GM23338 (cell line): ENCODE data around the gene COL21A1. TPM values are rescaled to one million over a fixed set of nuclear protein-coding genes. Genes with fewer than 3 reads are reported as not detected.

Experiments used
- ATAC-seq: fragments of 200-7000 bp; cut with Tn5 transposase; 3 replicates; pipeline ENCODE4 v1.9.1; 2020
- DNase-seq: peaks from one replicate; pipeline ENCODE4 v3.0.0-alpha.2; 2015; ENCODE audit warnings: low spot score
- H2AFZ ChIP-seq: fragments of 200-600 bp; sonication (generic); 2 replicates; pipeline ENCODE4 v1.8.0; 2016; ENCODE audit warnings: antibody characterized with exemption, mild to moderate bottlenecking, moderate library complexity
- H3F3A ChIP-seq: fragments of 200-600 bp; sonication (generic); replicated peaks from 2 replicates; pipeline ENCODE4 v1.8.0; 2017; ENCODE audit warnings: antibody characterized with exemption, mixed run types, low read depth
- H3K27ac ChIP-seq: fragments of 200-600 bp; sonication (generic); 2 replicates; pipeline ENCODE4 v1.6.1; 2016; ENCODE audit warnings: low read depth
- H3K27me3 ChIP-seq: fragments of 200-600 bp; sonication (generic); 2 replicates; pipeline ENCODE4 v1.8.0; 2016; ENCODE audit warnings: mild to moderate bottlenecking, mixed run types, moderate library complexity; ENCODE audit not compliant: insufficient read depth
- H3K36me3 ChIP-seq: fragments of 200-600 bp; sonication (generic); 2 replicates; pipeline ENCODE4 v1.8.0; 2016; ENCODE audit warnings: mild to moderate bottlenecking; ENCODE audit not compliant: insufficient read depth
- H3K4me1 ChIP-seq: fragments of 200-600 bp; sonication (generic); 2 replicates; pipeline ENCODE4 v1.8.0; 2016; ENCODE audit warnings: mild to moderate bottlenecking, moderate library complexity; ENCODE audit not compliant: insufficient read depth
- H3K4me2 ChIP-seq: fragments of 200-600 bp; sonication (generic); 2 replicates; pipeline ENCODE4 v1.7.1; 2017; ENCODE audit warnings: mixed run types
- H3K4me3 ChIP-seq: fragments of 200-600 bp; sonication (generic); 2 replicates; pipeline ENCODE4 v1.6.1; 2016; ENCODE audit warnings: mixed run types
- H3K79me2 ChIP-seq: fragments of 200-600 bp; sonication (generic); replicated peaks from 2 replicates; pipeline ENCODE4 v1.8.0; 2017; ENCODE audit warnings: mild to moderate bottlenecking; ENCODE audit not compliant: insufficient read depth
- H3K9me2 ChIP-seq: fragments of 200-600 bp; sonication (generic); 2 replicates; pipeline ENCODE4 v1.8.0; 2017; ENCODE audit not compliant: insufficient read depth
- H4K20me1 ChIP-seq: fragments of 200-600 bp; sonication (generic); replicated peaks from 2 replicates; pipeline ENCODE4 v1.8.0; 2017; ENCODE audit warnings: mild to moderate bottlenecking; ENCODE audit not compliant: insufficient read depth
- H3K27ac Mint-ChIP-seq: 2 replicates; pipeline ENCODE4 v1.8.0; 2020; ENCODE audit warnings: inconsistent platforms, mild to moderate bottlenecking, moderate library complexity, mixed read lengths
- H3K27me3 Mint-ChIP-seq: 3 replicates; pipeline ENCODE4 v1.8.0; 2022; ENCODE audit warnings: low read depth, mild to moderate bottlenecking, moderate library complexity, mixed read lengths, inconsistent platforms; ENCODE audit not compliant: insufficient read depth, poor library complexity
- H3K36me3 Mint-ChIP-seq: 3 replicates; pipeline ENCODE4 v1.8.0; 2021; ENCODE audit warnings: low read depth, mild to moderate bottlenecking, inconsistent platforms, moderate library complexity, mixed read lengths
- H3K4me1 Mint-ChIP-seq: 3 replicates; pipeline ENCODE4 v1.8.0; 2020; ENCODE audit warnings: mild to moderate bottlenecking, inconsistent platforms, mixed read lengths
- H3K4me3 Mint-ChIP-seq: 3 replicates; pipeline ENCODE4 v1.8.0; 2021; ENCODE audit warnings: moderate library complexity, mild to moderate bottlenecking, inconsistent platforms, mixed read lengths
- H3K9me3 Mint-ChIP-seq: 3 replicates; pipeline ENCODE4 v1.8.0; 2020; ENCODE audit warnings: moderate library complexity, mild to moderate bottlenecking, inconsistent platforms, mixed read lengths
- CREB1 ChIP-seq: fragments of 250-450 bp; sonication (Bioruptor Pico); IDR thresholded peaks from 2 replicates; pipeline ENCODE4 v1.5.0; 2020; ENCODE audit warnings: low read depth, mild to moderate bottlenecking, moderate library complexity
- EZH2phosphoT487 ChIP-seq: fragments of 200-600 bp; sonication (generic); IDR thresholded peaks from one replicate; pipeline ENCODE4 v1.8.1; 2018; ENCODE audit warnings: antibody characterized with exemption; ENCODE audit not compliant: unreplicated experiment
- NANOG ChIP-seq: IDR thresholded peaks from 2 replicates; pipeline ENCODE4 v1.6.1; 2016; ENCODE audit warnings: antibody characterized with exemption, borderline replicate concordance
- POLR2AphosphoS5 ChIP-seq: IDR thresholded peaks from 2 replicates; pipeline ENCODE4 v1.6.1; 2016; ENCODE audit warnings: antibody characterized with exemption, low read depth
- STAT1 ChIP-seq: IDR thresholded peaks from one replicate; pipeline ENCODE4 v1.6.1; 2016; ENCODE audit warnings: antibody characterized with exemption; ENCODE audit not compliant: unreplicated experiment
- ZNF331 ChIP-seq: fragments of 250-450 bp; sonication (Bioruptor Pico); IDR thresholded peaks from 2 replicates; pipeline ENCODE4 v1.5.0; 2020; ENCODE audit warnings: low read depth, mild to moderate bottlenecking, moderate library complexity
- polyA plus RNA-seq: library from polyadenylated mRNA; unstranded; fragments of >200 nt; fragmentation: Nextera tagmentation; extraction: Ambion mirVana; gene quantifications from 2 replicates; pipeline ENCODE4 v1.2.1, GENCODE V29; 2016
- total RNA-seq: library from RNA; depleted of rRNA; stranded (reverse); fragments of >200 nt; shearing (Covaris generic); gene quantifications from 2 replicates; pipeline ENCODE4 v1.2.3, GENCODE V29; 2014
- TF ChIP-seq, protein P1 (sequence below): IDR thresholded peaks from 2 replicates; pipeline ENCODE4 v1.6.1; 2016; ENCODE audit warnings: antibody characterized with exemption
- TF ChIP-seq, protein P2 (sequence below): IDR thresholded peaks from one replicate; pipeline ENCODE4 v1.6.1; 2018; ENCODE audit warnings: antibody characterized with exemption; ENCODE audit not compliant: unreplicated experiment
- TF ChIP-seq, protein P3 (sequence below): fragments of 250-450 bp; sonication (Bioruptor Pico); IDR thresholded peaks from 2 replicates; pipeline ENCODE4 v1.5.0; 2020; ENCODE audit warnings: mild to moderate bottlenecking, moderate library complexity
- TF ChIP-seq, protein P4 (sequence below), 2 experiments: fragments of 200-600 bp in 1 of 2; sonication (generic) in 1 of 2; conservative IDR thresholded peaks; 2 replicates each; pipeline versions ENCODE4 v1.5.1 to v1.6.1; 2016 to 2017; ENCODE audit warnings: antibody characterized with exemption in 2 of 2, low read depth in 2 of 2, mild to moderate bottlenecking in 2 of 2, moderate library complexity in 1 of 2

Gene COL21A1
- total and polyA plus RNA-seq, 2 experiments from 2014 or later: 5.0 to 6.2 TPM

DNA sequence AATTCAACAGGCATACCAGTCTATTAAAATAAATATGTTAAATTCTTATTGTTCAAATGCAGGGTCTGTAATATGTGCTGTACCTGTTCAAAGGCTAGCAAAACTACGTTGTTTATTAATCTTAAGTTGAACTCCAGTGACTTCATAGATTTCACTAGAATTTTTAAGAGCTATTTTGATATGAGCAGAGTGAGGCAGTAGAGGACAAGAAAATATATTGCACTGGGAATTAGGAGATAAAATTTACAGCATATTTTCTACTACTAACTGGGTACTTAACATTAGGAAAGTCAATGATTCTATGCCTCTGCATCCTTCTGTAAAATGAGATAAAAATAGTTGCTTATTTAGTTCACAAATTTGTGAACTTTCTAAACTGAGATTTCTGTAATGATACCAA, 209.8 kb downstream of the COL21A1 start (continued):
- TF ChIP-seq, protein P1, sequence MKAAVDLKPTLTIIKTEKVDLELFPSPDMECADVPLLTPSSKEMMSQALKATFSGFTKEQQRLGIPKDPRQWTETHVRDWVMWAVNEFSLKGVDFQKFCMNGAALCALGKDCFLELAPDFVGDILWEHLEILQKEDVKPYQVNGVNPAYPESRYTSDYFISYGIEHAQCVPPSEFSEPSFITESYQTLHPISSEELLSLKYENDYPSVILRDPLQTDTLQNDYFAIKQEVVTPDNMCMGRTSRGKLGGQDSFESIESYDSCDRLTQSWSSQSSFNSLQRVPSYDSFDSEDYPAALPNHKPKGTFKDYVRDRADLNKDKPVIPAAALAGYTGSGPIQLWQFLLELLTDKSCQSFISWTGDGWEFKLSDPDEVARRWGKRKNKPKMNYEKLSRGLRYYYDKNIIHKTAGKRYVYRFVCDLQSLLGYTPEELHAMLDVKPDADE: no peak
- TF ChIP-seq, protein P2, sequence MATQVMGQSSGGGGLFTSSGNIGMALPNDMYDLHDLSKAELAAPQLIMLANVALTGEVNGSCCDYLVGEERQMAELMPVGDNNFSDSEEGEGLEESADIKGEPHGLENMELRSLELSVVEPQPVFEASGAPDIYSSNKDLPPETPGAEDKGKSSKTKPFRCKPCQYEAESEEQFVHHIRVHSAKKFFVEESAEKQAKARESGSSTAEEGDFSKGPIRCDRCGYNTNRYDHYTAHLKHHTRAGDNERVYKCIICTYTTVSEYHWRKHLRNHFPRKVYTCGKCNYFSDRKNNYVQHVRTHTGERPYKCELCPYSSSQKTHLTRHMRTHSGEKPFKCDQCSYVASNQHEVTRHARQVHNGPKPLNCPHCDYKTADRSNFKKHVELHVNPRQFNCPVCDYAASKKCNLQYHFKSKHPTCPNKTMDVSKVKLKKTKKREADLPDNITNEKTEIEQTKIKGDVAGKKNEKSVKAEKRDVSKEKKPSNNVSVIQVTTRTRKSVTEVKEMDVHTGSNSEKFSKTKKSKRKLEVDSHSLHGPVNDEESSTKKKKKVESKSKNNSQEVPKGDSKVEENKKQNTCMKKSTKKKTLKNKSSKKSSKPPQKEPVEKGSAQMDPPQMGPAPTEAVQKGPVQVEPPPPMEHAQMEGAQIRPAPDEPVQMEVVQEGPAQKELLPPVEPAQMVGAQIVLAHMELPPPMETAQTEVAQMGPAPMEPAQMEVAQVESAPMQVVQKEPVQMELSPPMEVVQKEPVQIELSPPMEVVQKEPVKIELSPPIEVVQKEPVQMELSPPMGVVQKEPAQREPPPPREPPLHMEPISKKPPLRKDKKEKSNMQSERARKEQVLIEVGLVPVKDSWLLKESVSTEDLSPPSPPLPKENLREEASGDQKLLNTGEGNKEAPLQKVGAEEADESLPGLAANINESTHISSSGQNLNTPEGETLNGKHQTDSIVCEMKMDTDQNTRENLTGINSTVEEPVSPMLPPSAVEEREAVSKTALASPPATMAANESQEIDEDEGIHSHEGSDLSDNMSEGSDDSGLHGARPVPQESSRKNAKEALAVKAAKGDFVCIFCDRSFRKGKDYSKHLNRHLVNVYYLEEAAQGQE: no peak

DNA sequence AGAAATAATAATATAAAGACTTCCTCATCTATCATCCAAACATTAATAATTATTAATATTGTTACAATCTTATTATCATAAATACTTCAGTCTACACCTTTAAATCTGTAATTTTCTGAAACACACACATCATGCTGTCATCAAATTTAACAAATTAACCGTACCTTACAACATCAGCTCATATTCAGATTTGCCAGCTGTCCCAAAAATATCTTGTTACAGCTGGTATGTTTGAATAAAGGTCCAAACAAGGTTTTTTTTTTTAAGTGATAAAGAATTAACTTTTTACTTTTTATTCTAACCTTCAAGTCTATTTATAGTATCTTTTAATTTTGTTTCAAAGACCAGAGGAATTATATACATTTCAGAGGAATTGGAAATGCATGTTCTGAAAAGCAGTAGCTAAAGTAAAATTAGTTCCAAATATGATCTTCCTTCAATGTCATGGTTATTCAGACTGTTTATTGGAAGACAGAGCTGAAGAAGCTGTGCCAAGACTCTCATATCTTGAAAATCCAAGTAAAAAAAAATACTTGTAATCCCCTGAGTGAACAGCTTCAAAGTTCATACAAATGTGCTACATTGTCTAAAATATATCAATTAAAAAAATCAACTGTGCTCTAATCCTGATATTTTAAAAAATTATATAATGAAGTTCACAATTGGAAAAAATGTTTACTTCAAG, 210.3 kb downstream of the COL21A1 start:
- DNase-seq (no peak), ATAC-seq (no peak)
- Mint-ChIP-seq H3K4me1 (no peaks in the 10 kb centered on the region), H3K27me3 (no peaks in the 10 kb centered on the region), H3K9me3 (no peaks in the 10 kb centered on the region), H3K36me3 (no peaks in the 10 kb centered on the region), H3K4me3 (no peak overlapping the region), H3K27ac (no peak overlapping the region)
- no peak overlapping the region for H3K27ac ChIP-seq
- no peaks in the 10 kb centered on the region for H3K27me3 ChIP-seq
- H2AFZ ChIP-seq: no peak overlapping the region
- H4K20me1 ChIP-seq: no peaks in the 10 kb centered on the region
- no peak overlapping the region for H3K4me3 ChIP-seq
- H3K4me2 ChIP-seq: no peak overlapping the region
- no peaks in the 10 kb centered on the region for H3K4me1 ChIP-seq
- no peaks in the 10 kb centered on the region for H3F3A ChIP-seq
- no peaks in the 10 kb centered on the region; the same call in 1 of the 2 replicates for H3K9me2 ChIP-seq
- no peaks in the 10 kb centered on the region for H3K79me2 ChIP-seq
- H3K36me3 ChIP-seq: no peaks in the 10 kb centered on the region
- TF ChIP-seq CREB1 (no peak), STAT1 (no peak), POLR2AphosphoS5 (no peak), EZH2phosphoT487 (no peak), ZNF331 (CRISPR knock-in tag) (no peak), NANOG (no peak)
- TF ChIP-seq, protein P1: no peak
- TF ChIP-seq, protein P3, sequence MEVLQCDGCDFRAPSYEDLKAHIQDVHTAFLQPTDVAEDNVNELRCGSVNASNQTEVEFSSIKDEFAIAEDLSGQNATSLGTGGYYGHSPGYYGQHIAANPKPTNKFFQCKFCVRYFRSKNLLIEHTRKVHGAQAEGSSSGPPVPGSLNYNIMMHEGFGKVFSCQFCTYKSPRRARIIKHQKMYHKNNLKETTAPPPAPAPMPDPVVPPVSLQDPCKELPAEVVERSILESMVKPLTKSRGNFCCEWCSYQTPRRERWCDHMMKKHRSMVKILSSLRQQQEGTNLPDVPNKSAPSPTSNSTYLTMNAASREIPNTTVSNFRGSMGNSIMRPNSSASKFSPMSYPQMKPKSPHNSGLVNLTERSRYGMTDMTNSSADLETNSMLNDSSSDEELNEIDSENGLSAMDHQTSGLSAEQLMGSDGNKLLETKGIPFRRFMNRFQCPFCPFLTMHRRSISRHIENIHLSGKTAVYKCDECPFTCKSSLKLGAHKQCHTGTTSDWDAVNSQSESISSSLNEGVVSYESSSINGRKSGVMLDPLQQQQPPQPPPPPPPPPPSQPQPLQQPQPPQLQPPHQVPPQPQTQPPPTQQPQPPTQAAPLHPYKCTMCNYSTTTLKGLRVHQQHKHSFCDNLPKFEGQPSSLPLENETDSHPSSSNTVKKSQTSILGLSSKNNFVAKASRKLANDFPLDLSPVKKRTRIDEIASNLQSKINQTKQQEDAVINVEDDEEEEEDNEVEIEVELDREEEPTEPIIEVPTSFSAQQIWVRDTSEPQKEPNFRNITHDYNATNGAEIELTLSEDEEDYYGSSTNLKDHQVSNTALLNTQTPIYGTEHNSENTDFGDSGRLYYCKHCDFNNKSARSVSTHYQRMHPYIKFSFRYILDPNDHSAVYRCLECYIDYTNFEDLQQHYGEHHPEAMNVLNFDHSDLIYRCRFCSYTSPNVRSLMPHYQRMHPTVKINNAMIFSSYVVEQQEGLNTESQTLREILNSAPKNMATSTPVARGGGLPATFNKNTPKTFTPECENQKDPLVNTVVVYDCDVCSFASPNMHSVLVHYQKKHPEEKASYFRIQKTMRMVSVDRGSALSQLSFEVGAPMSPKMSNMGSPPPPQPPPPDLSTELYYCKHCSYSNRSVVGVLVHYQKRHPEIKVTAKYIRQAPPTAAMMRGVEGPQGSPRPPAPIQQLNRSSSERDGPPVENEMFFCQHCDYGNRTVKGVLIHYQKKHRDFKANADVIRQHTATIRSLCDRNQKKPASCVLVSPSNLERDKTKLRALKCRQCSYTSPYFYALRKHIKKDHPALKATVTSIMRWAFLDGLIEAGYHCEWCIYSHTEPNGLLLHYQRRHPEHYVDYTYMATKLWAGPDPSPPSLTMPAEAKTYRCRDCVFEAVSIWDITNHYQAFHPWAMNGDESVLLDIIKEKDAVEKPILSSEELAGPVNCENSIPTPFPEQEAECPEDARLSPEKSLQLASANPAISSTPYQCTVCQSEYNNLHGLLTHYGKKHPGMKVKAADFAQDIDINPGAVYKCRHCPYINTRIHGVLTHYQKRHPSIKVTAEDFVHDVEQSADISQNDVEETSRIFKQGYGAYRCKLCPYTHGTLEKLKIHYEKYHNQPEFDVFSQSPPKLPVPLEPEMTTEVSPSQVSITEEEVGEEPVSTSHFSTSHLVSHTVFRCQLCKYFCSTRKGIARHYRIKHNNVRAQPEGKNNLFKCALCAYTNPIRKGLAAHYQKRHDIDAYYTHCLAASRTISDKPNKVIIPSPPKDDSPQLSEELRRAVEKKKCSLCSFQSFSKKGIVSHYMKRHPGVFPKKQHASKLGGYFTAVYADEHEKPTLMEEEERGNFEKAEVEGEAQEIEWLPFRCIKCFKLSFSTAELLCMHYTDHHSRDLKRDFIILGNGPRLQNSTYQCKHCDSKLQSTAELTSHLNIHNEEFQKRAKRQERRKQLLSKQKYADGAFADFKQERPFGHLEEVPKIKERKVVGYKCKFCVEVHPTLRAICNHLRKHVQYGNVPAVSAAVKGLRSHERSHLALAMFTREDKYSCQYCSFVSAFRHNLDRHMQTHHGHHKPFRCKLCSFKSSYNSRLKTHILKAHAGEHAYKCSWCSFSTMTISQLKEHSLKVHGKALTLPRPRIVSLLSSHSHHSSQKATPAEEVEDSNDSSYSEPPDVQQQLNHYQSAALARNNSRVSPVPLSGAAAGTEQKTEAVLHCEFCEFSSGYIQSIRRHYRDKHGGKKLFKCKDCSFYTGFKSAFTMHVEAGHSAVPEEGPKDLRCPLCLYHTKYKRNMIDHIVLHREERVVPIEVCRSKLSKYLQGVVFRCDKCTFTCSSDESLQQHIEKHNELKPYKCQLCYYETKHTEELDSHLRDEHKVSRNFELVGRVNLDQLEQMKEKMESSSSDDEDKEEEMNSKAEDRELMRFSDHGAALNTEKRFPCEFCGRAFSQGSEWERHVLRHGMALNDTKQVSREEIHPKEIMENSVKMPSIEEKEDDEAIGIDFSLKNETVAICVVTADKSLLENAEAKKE (CRISPR knock-in tag): no peak
- TF ChIP-seq, protein P4, sequence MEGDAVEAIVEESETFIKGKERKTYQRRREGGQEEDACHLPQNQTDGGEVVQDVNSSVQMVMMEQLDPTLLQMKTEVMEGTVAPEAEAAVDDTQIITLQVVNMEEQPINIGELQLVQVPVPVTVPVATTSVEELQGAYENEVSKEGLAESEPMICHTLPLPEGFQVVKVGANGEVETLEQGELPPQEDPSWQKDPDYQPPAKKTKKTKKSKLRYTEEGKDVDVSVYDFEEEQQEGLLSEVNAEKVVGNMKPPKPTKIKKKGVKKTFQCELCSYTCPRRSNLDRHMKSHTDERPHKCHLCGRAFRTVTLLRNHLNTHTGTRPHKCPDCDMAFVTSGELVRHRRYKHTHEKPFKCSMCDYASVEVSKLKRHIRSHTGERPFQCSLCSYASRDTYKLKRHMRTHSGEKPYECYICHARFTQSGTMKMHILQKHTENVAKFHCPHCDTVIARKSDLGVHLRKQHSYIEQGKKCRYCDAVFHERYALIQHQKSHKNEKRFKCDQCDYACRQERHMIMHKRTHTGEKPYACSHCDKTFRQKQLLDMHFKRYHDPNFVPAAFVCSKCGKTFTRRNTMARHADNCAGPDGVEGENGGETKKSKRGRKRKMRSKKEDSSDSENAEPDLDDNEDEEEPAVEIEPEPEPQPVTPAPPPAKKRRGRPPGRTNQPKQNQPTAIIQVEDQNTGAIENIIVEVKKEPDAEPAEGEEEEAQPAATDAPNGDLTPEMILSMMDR (conservative IDR thresholded peaks at IDR 0.05; ENCODE audit: low read depth in 2 of 2): no peak
